Endothelial cell of hepatic sinusoid (primary cell): ENCODE measurements around the gene MAPKAPK2.

Experiments
- in situ Hi-C: cut with HindIII; loops from 2 replicates; pipeline ENCODE4 v1.10.0; 2017; ENCODE audit warnings: low sequenced_read_pairs

MAPKAPK2 gene

DNA sequence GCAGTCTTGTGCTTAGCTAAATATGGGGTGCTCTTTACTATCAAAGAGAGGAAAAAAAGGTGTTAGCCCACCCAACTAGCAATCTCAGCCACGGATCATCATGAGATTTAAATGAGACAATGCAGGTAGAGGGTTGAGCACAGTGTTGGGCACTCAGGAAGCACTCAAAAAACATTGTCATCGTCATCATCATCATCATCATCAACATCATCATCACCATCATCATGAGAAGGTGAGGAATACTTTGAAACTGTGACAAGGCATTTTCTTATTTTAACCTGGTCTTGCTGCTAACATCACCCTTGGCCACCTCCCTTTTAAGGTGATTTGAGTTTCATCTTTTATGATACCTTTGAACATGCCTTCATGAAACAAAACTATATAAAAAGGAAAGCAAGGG lies 3.3 kb upstream of the MAPKAPK2 start:
- in situ Hi-C loops: no loop called here

DNA sequence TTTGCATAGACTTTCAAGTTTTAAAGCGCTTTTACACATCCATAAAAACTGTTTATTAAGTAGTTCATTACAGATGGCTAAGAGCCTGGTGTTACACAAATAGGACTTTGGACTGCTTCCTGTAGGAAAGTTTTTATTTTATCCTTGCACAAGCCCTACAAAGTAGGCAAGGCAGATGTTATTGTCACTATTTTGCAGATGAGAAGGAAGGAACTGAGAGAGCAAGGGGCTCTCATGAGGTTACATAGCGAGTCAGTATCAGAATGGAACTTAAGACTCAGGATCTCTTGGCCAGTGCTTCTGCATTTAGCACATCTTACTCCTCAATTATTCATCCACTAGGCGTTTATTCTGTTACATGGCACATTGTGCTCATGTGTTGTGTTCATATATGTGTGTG lies 2.6 kb upstream of the MAPKAPK2 start:
- in situ Hi-C loops: no loop called here

DNA sequence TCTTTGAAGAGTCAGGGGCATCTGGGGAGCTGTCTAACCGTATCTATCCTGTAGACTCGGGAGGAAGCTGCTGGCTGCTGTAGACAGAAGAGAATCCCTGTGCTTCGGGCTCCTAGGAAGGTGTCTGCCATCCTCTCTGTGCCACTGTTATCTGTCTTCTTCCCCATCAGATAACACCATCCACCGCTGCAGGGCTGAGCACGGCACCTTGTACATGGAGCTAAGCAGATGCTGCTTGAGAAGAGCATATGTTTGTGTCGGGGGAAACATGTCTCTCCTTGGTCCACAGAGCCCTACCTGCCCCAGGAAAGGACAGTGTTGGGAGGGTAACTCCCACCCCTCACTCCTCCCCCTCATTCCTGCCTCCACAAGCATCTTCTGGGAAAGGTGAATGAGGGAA lies 1.4 kb upstream of the MAPKAPK2 start:
- in situ Hi-C loops: no loop called here

DNA sequence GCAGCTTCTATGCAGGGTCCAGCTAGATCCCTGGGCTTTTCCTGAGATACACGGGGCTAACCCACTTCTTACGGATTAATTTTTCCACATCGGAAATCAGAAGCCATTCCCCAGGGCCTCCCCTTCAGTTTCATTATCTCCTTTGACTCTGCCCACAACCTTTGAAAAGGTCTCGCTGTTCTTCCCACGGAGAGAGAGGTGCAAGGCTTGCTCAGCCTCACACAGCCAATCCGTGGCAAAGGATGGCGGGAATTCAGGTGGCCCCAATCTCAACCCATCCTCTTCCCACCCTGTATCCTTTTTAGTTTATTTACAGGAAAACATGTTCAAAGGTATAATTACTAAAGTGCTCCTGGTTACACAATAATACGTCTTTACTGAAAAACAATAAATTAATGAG lies 702 bp upstream of the MAPKAPK2 start:
- in situ Hi-C loops: no loop called here

DNA sequence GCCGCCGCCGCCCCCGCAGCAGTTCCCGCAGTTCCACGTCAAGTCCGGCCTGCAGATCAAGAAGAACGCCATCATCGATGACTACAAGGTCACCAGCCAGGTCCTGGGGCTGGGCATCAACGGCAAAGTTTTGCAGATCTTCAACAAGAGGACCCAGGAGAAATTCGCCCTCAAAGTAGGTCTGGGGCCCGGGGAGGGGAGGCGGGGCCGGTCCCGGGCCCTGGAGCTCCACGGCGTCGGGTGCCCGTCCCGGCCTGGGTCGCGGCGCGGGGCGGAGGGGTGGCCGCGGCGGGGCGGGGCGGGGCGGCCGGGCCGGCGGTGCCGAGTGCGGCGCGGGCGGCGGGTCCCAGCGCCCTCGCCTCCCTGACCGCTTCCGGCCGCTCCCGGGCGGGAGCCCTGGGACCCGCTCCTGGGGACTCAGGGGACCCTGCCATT lies 646 bp downstream of the MAPKAPK2 start:
- in situ Hi-C loops: no loop called here

DNA sequence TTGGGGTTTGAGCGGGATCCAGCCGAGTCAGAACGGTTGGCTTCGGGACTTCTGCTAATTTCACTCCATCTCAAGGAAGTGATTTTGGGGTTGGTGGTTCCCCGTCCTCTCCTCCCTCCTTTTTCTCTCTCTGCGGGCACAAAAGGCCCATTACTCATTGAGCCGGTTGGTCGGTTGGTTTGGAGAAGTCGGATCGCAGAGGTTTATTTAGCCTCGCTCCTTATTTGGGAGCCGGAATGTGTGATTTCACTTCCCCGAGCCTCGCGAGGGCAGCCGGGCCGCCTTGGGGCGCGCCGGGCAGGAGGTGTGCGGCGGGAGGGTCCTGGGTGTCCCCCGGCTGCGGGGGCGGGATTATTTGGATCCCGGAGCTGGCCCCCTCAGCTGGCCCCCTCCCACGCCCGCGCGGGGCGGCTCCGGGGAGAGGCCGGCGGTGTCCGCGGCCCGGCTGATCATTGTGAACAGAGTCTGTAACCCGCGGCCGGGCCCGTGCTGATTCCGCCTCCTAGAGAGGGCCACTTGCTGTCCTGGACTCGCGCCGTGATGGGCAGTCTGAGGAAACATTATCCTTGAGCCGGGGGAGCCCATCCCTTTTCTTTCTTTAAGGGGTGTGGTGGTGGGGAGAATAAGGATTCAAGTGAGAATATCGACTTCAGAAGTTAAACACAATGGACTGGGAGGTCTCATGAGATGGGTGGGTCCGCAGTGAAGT lies 1.2 kb downstream of the MAPKAPK2 start:
- in situ Hi-C loops: no loop called here

DNA sequence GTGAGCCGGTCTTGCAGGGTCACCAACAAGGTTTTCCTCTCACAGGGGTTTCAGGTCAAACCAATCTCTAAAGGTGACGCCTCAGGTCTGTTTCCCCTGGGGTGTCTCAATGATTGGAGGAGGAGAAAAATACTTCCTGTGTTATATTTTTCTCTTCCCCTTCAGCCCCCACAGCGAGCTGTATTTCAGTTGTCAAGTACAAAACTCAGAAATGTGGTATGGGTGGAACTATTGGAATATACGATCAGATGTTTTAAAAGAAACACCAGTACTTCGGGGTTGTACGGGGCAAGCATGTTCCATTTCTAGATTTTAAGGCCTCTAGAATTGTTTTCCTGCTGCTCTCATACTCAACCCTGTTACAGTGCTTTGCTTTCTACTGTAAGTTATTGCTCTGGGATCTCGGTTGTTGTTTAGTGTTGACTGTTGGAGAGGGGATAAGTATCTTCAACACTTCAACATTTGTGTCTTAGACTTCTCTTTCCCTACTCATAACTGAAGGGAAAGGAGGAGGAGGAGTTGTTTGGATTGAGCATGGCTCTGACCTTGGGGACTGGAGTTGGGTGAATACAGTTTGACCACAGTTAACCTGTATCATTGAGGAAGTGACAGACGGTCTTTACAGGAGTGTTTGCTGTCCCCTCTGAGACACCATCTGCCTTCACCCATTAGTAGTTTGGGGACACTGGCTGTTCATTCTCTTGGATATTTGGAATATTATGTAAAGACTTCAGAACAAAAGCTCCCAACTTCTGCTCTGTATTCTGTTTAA lies 2.0 kb downstream of the MAPKAPK2 start:
- in situ Hi-C loops: no loop called here

DNA sequence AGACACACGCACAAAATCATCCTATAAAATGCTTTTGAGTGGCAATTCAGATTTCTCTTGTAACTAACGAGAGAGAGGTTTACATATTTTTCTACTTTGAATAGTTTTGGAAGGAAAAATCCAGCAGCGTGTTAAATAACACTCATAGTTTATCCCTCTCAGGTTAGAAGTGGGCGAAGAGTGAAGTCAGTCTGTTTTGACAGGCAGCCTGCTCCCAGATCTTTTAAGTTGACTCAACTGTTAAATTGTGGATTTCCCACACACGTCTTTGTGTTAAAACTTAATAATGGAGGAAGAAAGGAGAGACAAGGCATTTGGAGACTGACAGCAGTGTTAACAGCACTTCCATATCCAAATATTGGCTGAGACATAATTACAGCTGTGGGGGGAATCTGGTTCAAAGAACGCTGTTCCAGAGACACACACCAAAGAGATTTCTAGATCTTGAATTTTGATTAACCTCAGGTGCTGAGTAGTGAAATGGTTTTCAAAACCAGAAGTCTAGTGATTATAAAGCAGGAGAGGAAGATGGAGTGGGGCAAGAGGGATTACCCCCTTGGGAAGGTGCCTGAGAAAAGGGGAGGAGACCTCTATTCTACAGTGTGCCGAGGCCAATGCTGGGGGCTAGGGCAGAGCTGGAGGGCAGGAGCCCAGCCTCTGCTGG lies 2.7 kb downstream of the MAPKAPK2 start:
- in situ Hi-C loops: no loop called here

DNA sequence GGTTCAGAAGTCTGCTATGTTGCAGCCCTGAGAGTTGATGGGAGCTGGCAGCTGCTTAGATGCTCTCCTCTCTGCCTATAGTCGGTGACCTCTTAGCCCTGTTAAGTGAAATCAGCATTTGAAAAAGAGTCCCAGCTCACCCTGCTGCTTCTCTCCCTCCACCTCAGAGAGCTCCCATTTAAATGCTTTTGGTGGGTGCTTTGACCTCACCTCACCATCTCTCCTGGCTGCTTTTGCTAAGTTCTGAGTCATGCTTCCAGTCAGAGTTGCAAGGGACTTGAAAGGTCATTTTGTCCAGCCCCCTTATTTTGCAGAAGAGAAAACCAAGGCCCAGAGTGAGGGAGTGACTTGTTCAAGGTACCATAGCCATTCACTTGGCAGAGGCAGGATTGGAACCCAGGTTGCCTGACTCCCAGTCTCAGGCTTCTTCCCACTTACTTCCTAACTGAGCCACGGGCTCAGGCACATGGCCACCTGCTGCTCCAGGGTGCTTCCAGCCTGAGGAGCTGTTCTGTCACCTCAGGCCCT lies 3.3 kb downstream of the MAPKAPK2 start:
- in situ Hi-C loops: no loop called here

DNA sequence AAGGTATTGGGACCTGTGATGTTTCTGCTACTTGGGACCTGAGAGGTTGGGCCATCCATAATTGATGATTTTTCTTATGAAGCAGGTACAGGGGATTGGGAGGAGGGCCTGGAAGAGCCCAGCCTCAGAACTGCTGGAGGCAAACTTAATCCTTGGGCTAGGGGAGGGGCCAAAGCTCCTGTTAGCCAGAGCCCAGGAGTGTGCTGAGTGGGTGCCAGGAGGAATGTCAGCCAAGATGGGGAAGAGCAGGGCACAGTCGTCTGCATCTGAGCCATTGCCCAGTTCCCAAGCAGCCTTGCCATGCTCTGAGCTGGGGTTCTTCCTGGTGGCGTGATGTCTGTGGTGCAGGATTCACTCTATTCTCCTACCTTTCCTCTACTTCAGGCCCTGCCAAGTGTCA lies 5.8 kb downstream of the MAPKAPK2 start:
- in situ Hi-C loops: no loop called here

DNA sequence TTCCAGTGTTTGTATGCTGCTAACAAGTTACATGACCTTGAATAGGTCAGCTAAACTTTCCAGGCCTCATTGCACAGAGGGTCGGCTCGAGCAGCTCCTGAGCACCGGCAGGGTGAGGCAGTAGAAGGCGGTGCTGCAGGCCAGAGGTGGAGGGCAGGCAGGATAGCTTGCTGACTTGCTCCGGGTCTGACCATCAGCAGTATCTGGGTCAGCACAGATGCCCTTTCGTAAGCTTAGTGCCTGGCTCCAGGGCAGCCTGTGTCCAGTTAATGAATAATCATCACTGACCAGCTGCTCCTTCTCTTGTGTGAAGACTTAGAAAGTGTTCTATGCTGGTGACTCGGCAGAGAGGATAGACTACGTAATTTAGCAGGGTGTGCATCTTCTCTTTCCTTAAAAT lies 6.9 kb downstream of the MAPKAPK2 start:
- in situ Hi-C loops: no loop called here

DNA sequence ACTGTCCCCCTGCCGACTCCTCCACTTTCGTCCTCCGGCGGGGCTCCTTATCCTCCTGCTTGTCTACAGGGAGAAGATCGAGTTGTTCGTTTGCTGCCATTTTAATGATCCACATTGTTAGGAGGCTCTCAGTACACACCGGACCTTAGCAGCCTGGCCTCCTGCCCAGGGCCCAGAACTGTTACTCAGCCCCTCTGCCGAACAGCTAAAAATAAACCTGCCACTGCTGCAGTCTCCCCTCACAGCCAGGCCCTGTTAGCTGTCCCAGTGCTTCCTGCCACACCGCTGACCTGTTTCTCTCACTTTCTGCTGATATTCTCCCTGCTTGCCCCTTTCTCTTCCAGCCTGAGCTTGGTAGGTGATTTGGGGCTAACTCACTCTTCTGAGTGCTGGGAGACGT lies 8.3 kb downstream of the MAPKAPK2 start:
- in situ Hi-C loops: no loop called here

DNA sequence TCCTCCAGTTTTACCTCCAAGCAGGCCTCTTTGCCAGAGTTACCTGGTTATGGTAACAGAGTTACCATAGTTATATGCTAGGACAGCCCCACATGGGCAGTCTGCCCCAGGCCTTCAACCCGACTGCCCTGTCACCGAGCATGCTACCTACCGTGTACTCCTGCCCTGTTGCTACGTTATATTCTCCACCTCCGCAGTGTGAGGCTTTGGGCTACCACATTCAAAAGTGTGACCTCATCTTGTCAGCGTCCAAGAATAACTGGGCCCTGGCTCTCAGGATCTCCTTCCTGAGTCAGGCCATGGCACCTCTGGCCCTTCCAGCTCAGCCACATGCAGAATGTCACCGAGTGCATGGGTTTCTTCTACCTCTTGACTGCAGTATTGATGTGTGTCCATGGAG lies 8.9 kb downstream of the MAPKAPK2 start:
- in situ Hi-C loops: no loop called here

DNA sequence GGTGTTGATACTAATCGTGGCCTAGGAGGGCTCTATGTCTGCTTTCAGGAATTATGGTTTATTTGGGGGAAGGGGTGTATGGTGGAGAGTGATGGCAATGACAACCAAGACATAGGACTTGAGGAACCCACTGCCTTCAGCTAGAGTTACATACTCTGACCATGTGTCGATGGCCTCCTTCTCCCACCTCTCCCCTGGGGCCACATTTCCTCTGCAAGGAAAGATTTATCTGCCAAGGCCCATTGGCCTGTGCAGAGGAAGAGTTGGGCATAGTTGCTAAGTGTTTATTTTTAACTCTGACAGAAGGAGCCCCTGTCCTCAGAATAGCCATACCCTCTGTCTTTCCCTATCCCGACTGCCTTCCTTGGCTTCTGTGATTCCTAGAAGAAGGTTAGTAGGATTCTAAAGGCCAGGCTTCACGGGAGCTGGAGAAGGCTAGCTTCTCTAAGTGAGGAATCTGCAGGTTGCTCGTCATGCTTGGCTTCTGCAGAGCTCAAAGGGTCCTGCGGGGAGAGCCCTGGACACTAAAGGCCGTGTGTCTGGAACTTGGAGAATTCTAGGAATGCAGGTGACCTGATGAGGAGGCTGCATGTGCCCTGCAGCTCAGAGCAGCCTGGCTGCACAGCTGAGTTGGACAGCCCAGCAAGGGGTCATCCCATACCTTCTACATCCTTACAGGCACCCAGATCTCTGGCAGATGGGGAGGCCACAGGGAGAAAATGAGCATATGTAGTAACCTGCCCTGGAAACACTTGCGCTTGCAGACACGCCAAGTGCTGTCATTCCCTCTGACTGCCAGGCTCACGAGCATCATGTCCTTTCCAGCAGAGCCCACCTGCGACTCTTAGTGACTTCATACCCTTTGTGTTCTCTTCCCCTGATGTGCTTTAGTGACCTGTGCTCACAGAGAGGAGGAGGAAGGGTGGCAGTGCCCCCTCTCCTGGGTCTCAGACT lies 9.7 kb downstream of the MAPKAPK2 start:
- in situ Hi-C loops: no loop called here

DNA sequence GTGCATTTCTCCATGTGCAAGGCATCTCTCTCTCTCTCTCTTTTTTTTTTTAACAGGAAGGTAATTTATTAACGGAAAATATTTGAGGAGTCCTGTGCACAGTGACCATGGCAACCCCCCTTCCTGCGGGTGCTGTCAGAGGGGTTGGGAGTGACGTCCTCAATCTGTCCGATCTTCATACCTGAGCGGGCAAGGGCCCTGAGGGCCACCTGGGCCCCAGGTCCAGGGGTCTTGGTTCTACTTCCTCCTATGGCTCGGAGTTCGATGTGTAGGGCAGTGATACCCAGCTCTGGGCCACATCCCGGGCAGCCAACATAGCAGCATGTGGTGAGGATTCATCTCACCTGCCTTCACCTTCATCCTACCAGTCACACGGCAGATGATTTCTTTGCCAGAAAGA lies 11.0 kb downstream of the MAPKAPK2 start:
- in situ Hi-C loops: no loop called here

DNA sequence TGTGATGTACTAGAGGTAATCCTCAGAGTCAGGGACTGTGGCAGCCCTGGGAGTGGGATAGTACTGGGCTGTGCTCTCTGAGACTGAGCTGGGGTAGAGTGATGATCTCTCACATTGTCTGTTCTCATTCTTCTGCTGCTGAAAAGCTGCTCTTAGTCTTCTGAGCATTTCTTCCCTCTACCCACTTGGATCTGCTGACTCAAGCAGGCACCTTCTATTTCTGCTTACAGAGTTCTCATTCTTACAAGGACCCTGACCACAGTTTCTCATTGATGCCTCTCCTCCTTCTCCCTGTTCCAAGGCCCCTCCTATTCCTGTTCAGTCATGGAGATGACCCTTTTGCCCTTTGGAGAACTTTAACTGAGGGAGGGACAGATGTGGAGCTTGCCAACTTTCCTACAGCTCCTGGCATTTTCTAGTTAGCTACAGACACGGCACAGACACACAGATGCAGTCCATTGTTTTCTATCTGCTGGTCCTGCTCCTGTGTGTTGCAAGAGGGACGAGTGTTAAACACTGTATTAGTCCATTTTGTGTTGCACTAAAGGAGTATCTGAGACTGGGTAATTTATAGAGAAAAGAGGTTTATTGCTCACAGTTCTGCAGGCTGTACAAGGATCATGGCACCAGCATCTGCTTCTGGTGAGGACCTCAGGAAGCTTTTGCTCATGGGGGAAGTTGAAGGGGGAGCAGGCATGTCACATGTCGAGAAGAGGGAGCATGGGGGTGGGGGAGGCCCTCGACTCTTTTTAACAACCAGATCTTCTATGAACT lies 12.3 kb downstream of the MAPKAPK2 start:
- in situ Hi-C loops: no loop called here

DNA sequence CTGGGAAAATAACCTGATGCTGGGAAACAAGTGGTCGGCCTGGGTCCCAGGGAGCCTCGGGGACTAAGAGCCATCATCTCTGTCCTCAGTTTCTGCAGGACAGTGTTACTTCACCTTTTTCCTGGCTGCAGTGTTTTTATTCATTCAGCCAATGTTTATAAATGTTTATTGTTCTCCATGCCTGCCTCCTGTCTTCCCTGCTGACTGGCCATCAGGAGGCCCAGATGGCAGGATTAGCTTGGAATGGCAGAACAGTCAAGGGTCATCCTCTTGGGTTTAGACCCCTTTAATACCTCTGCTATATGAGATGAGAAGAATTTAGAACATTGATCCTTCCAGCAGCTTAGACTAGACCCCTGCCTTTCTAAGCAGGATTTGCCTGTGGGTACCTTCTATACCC lies 13.3 kb downstream of the MAPKAPK2 start:
- in situ Hi-C loops: no loop called here

DNA sequence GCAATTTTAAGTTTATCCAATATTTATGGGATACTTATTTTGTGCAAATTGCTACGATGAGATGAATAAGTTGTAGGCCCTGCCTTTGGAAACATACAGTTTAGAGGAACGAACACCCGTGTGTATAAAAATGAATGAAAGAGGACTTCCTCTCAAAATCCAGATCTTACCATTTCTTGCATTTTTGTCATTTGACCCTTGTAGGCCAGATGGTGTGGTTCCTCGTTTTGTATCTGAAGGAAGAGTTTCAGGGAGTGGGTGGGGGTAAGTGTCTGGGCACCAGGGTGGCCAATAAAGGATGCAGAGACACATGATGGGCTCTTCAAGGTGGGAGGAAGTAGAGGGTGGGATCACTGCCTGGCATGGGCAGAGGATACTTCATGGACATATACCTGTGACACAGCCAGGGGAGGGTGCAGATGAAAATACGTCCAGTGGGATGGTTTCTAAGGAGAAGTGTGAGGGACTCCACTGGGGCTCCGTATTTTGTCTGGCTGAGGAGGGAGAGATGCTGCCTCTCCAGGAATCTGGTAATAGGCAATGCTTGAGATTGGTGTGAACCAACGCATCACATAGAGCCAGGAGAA lies 14.4 kb downstream of the MAPKAPK2 start:
- in situ Hi-C loops: no loop called here

DNA sequence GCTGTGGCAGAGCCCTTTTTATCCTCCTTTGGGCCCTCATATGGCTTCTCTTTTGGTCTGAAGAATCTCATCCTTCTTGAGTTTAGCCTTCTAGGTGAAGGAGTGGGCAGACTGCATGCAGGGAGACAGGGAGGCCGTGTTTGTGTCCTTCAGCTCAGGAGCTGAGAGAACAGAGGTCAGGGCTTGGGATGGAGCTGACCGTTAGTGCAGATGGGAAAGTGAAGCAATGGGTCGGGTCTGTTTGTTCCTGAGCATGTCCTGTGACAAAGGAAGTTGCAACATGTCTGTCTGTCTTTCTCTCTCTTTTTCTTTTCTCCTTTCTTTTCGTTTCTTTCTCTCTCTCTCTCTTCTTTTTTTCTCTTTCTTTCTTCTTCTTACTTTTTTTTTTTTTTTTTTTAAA lies 14.9 kb downstream of the MAPKAPK2 start:
- in situ Hi-C loops: no loop called here
